ENCODE results near the gene PHLDB2. TPM values are rescaled to one million over a fixed set of nuclear protein-coding genes. Genes with fewer than 3 reads are reported as not detected.

The PHLDB2 gene
- total and polyA plus RNA-seq, 10 of the 15 experiments (the other 5 are each of a cell fraction or from before 2014, with no cell fraction given) = 0.03 to 0.67 (median 0.40) TPM

- no peak for TF ChIP-seq ZNF384 (IDR thresholded peaks at IDR 0.05; ENCODE audit: borderline replicate concordance, low read depth, low read length)
- TF ChIP-seq DPF2 (IDR thresholded peaks at IDR 0.05) = no peak
Measured at GRCh38 chr3:111863942-111864694, 5.1 kb downstream of the PHLDB2 start (continued).

GRCh38 chr3:111864821-111865656, 6.0 kb downstream of the PHLDB2 start:
- SMC1A ChIA-PET (ENCODE audit: uncharacterized antibody, unreplicated experiment) = interaction anchor here (1.0 to 7.6 kb wide), 10 partner anchors 10 to 147 kb away, joined by 3 to 120 read pairs (median 6); no protein-coding TSS in a partner anchor
- intact Hi-C loops (cut with micrococcal nuclease; ENCODE audit: unreplicated experiment) (loop anchor here (5.0 kb wide), 1 partner anchor 198 kb away; no protein-coding TSS in a partner anchor), in situ Hi-C loops (cut with MboI) (no loop called here)
- Histone ChIP-seq H3K36me3 (ENCODE audit: control insufficient read depth in 2 of 2, insufficient read depth in 2 of 2, low read length in 1 of 2) (no peaks in the 10 kb centered on the region), H3K9ac (ENCODE audit: control insufficient read depth, insufficient read depth, low read length) (no peak overlapping the region), H3K27ac (ENCODE audit: control insufficient read depth, insufficient read depth) (no peak overlapping the region), H3K4me3 (no peak overlapping the region), H3K9me3 (replicated peaks; ENCODE audit: control insufficient read depth, insufficient read depth, low read length) (no peaks in the 10 kb centered on the region), H3K79me2 (ENCODE audit: control insufficient read depth, insufficient read depth, low read length) (no peaks in the 10 kb centered on the region), H3K27me3 (replicated peaks in 1 of 2; ENCODE audit: control insufficient read depth in 2 of 2, insufficient read depth in 2 of 2, low read length in 1 of 2) (peaks cover 2 to 12% of the 10 kb centered on the region in 2 experiments; a peak in 3 of 4 replicates), H4K20me1 (ENCODE audit: control insufficient read depth, insufficient read depth) (no peaks in the 10 kb centered on the region), H3K4me1 (ENCODE audit: control insufficient read depth, insufficient read depth, low read length) (peaks cover 5% of the 10 kb centered on the region), H2AFZ (ENCODE audit: control insufficient read depth, low read depth, low read length) (no peak overlapping the region), H3K4me2 (ENCODE audit: control insufficient read depth, insufficient read depth) (no peak overlapping the region)
- no TSS peak for BruUV-seq (replicated peaks)
- CTCF ChIA-PET = interaction anchor here (0.8 to 11.1 kb wide), 16 partner anchors 9 to 196 kb away, joined by 3 to 157 read pairs (median 4); partner anchors contain the start of gene ABHD10
- no peak for ATAC-seq
- WGBS (ENCODE audit: insufficient coverage, insufficient replicate concordance, low lambda C conversion rate, missing lambda C conversion rate) = 27% methylated on average over 6 of the region's 6 CpGs
- TF ChIP-seq WRNIP1 (IDR thresholded peaks at IDR 0.05; ENCODE audit: borderline replicate concordance, low read depth, low read length) (no peak), CBFB (IDR thresholded peaks at IDR 0.05; ENCODE audit: low read depth) (no peak), ATF3 (IDR thresholded peaks at IDR 0.05; ENCODE audit: borderline replicate concordance, extremely low read depth, low read depth, low read length) (no peak), MEF2A (IDR thresholded peaks at IDR 0.05; ENCODE audit: insufficient read depth, low read depth, low read length) (no peak), IRF4 (IDR thresholded peaks at IDR 0.05; ENCODE audit: low read depth, low read length) (no peak), PAX8 (IDR thresholded peaks at IDR 0.05) (no peak), BRCA1 (IDR thresholded peaks at IDR 0.05; ENCODE audit: low read depth, low read length) (no peak), ZSCAN29 (IDR thresholded peaks at IDR 0.05) (no peak), PKNOX1 (IDR thresholded peaks at IDR 0.05) (no peak), MXI1 (IDR thresholded peaks at IDR 0.05; ENCODE audit: low read depth, low read length) (no peak), TCF12 (IDR thresholded peaks at IDR 0.05; ENCODE audit: low read depth, low read length) (no peak), TCF3 (IDR thresholded peaks at IDR 0.05; ENCODE audit: borderline replicate concordance, insufficient read depth, low read depth, low read length) (no peak), BCL3 (IDR thresholded peaks at IDR 0.05; ENCODE audit: borderline replicate concordance, insufficient read depth, low read depth, low read length, poor library complexity, severe bottlenecking) (no peak), YBX1 (IDR thresholded peaks at IDR 0.05) (no peak), RAD51 (IDR thresholded peaks at IDR 0.05) (no peak), HDAC2 (IDR thresholded peaks at IDR 0.05) (no peak), SREBF2 (IDR thresholded peaks at IDR 0.05; ENCODE audit: low read length) (no peak), TCF7 (IDR thresholded peaks at IDR 0.05; ENCODE audit: borderline replicate concordance) (no peak)
- RAD21 ChIA-PET (ENCODE audit: unreplicated experiment) = interaction anchor here (0.9 to 6.8 kb wide), 10 partner anchors 18 to 147 kb away, joined by 3 to 43 read pairs (median 4); partner anchors contain the start of gene ABHD10
- DNase-seq (ENCODE audit: low read depth, low spot score) = no peak
- POLR2A ChIA-PET = interaction anchor here (0.6 to 2.0 kb wide), 4 partner anchors 20 to 114 kb away, joined by 3 to 5 read pairs (median 4); partner anchors contain the start of gene ABHD10
- FAIRE-seq = no peak
